A204.1 (cell line): ENCODE measurements around the gene TNP1.

Source experiments
- FAIRE-seq: peaks from 2 replicates; lab custom pipeline; 2012; peaks lifted over from hg19 to GRCh38; lab: Jason Lieb, UNC

Gene TNP1

GRCh38 chr2:216859944-216860343 lies at the start of gene TNP1:
Gene TNP1, minus strand, starts transcription at chr2:216860064. Its CDS starts 30 bp downstream, at chr2:216860034.
- no peak for FAIRE-seq

- no peak for FAIRE-seq
Measured at GRCh38 chr2:216908300-216908699, 48.4 kb upstream of the TNP1 start.

- FAIRE-seq, result no peak
Measured at GRCh38 chr2:216905649-216906329, 45.9 kb upstream of the TNP1 start.

- FAIRE-seq, result no peak
Measured at GRCh38 chr2:216904974-216905373, 45.1 kb upstream of the TNP1 start.

- no peak for FAIRE-seq
Measured at GRCh38 chr2:216904554-216904953, 44.7 kb upstream of the TNP1 start.

GRCh38 chr2:216903470-216903869 lies 43.6 kb upstream of the TNP1 start:
- no peak for FAIRE-seq

GRCh38 chr2:216901273-216901672 lies 41.4 kb upstream of the TNP1 start:
- no peak for FAIRE-seq

GRCh38 chr2:216900406-216900805 lies 40.5 kb upstream of the TNP1 start:
- no peak for FAIRE-seq

GRCh38 chr2:216897561-216898203 lies 37.8 kb upstream of the TNP1 start:
- no peak for FAIRE-seq

GRCh38 chr2:216890138-216890537 lies 30.3 kb upstream of the TNP1 start:
- no peak for FAIRE-seq

- FAIRE-seq, result no peak
Measured at GRCh38 chr2:216888887-216889622, 29.2 kb upstream of the TNP1 start.

- no peak for FAIRE-seq
Measured at GRCh38 chr2:216888081-216888480, 28.2 kb upstream of the TNP1 start.

- FAIRE-seq, result no peak
Measured at GRCh38 chr2:216887138-216887537, 27.3 kb upstream of the TNP1 start.

GRCh38 chr2:216885117-216885553 lies 25.3 kb upstream of the TNP1 start:
- FAIRE-seq, result no peak

GRCh38 chr2:216884347-216884746 lies 24.5 kb upstream of the TNP1 start:
- FAIRE-seq, result no peak

- no peak for FAIRE-seq
Measured at GRCh38 chr2:216882876-216883275, 23.0 kb upstream of the TNP1 start.

- no peak for FAIRE-seq
Measured at GRCh38 chr2:216881411-216881810, 21.5 kb upstream of the TNP1 start.

GRCh38 chr2:216880509-216881184 lies 20.8 kb upstream of the TNP1 start:
- FAIRE-seq, result no peak

GRCh38 chr2:216879727-216880508 lies 20.1 kb upstream of the TNP1 start:
- FAIRE-seq, result no peak

GRCh38 chr2:216878072-216878471 lies 18.2 kb upstream of the TNP1 start:
- no peak for FAIRE-seq

GRCh38 chr2:216877085-216877484 lies 17.2 kb upstream of the TNP1 start:
- FAIRE-seq, result no peak

GRCh38 chr2:216875862-216876261 lies 16.0 kb upstream of the TNP1 start:
- FAIRE-seq, result no peak
